Hepatocyte (in vitro differentiated cells): ENCODE measurements around the gene SLC9B2. TPM values are rescaled to one million over a fixed set of nuclear protein-coding genes. Genes with fewer than 3 reads are reported as not detected.
"Not testable (repeated sequence)": the region's sequence is repeated elsewhere in the genome, so short reads cannot be mapped to it uniquely, and the experiment has no call there.

Source experiments
- DNase-seq: peaks from one replicate; pipeline ENCODE4 v3.0.0-alpha.2; 2016; ENCODE audit warnings: low spot score
- H2AFZ ChIP-seq: fragments of 200-600 bp; sonication (generic); 2 replicates; pipeline ENCODE4 v1.6.0; 2016; ENCODE audit warnings: antibody characterized with exemption, mild to moderate bottlenecking
- H3K27ac ChIP-seq: fragments of 200-600 bp; sonication (generic); 2 replicates; pipeline ENCODE4 v1.5.1; 2016; ENCODE audit warnings: mild to moderate bottlenecking
- H3K27me3 ChIP-seq: fragments of 200-600 bp; sonication (generic); 2 replicates; pipeline ENCODE4 v1.6.1; 2016
- H3K36me3 ChIP-seq: fragments of 200-600 bp; sonication (generic); replicated peaks from 2 replicates; pipeline ENCODE4 v1.5.1; 2016; ENCODE audit warnings: low read depth; ENCODE audit not compliant: insufficient read depth
- H3K4me1 ChIP-seq: fragments of 200-600 bp; sonication (generic); 2 replicates; pipeline ENCODE4 v1.5.1; 2016; ENCODE audit warnings: mild to moderate bottlenecking, moderate library complexity; ENCODE audit not compliant: insufficient read depth
- H3K4me2 ChIP-seq: fragments of 200-600 bp; sonication (generic); 2 replicates; pipeline ENCODE4 v1.6.0; 2016
- H3K4me3 ChIP-seq: fragments of 200-600 bp; sonication (generic); 2 replicates; pipeline ENCODE4 v1.5.1; 2016; ENCODE audit warnings: mild to moderate bottlenecking
- H3K79me2 ChIP-seq: fragments of 200-600 bp; sonication (generic); 2 replicates; pipeline ENCODE4 v1.6.0; 2017; ENCODE audit warnings: mild to moderate bottlenecking
- H3K9me2 ChIP-seq: fragments of 200-600 bp; sonication (generic); replicated peaks from 2 replicates; pipeline ENCODE4 v1.6.0; 2017; ENCODE audit warnings: mild to moderate bottlenecking; ENCODE audit not compliant: insufficient read depth
- H3K9me3 ChIP-seq: fragments of 200-600 bp; sonication (generic); 2 replicates; pipeline ENCODE4 v1.5.1; 2016; ENCODE audit warnings: low read depth, mild to moderate bottlenecking
- H4K20me1 ChIP-seq: fragments of 200-600 bp; sonication (generic); 2 replicates; pipeline ENCODE4 v1.6.0; 2016; ENCODE audit warnings: mild to moderate bottlenecking; ENCODE audit not compliant: insufficient read depth, poor library complexity, severe bottlenecking
- EZH2 ChIP-seq: fragments of 200-600 bp; sonication (generic); IDR thresholded peaks from 2 replicates; pipeline ENCODE4 v1.6.1; 2016; ENCODE audit warnings: antibody characterized with exemption, mild to moderate bottlenecking, borderline replicate concordance
- EZH2phosphoT487 ChIP-seq: fragments of 200-600 bp; sonication (generic); IDR thresholded peaks from one replicate; pipeline ENCODE4 v1.6.1; 2018; ENCODE audit warnings: antibody characterized with exemption, mild to moderate bottlenecking, low read depth, moderate library complexity; ENCODE audit not compliant: unreplicated experiment, severe bottlenecking
- WGBS: methylation state at CpG from one replicate; pipeline ENCODE4 v1.1.6; 2016; ENCODE audit warnings: low lambda C conversion rate; ENCODE audit errors: missing lambda C conversion rate; 5-methylcytosine and 5-hydroxymethylcytosine counted together
- polyA plus RNA-seq: library from polyadenylated mRNA; unstranded; fragments of >200 nt; fragmentation: Nextera tagmentation; extraction: Ambion mirVana; gene quantifications from 2 replicates; pipeline ENCODE4 v1.2.1, GENCODE V29; 2016
- total RNA-seq: library from RNA; depleted of rRNA; stranded (reverse); fragments of >200 nt; gene quantifications from 2 replicates; pipeline ENCODE4 v1.2.3, GENCODE V29; 2014
- TF ChIP-seq, protein P1 (sequence below): fragments of 200-600 bp; sonication (generic); IDR thresholded peaks from 2 replicates; pipeline ENCODE4 v1.5.1; 2016; ENCODE audit warnings: antibody characterized with exemption, mild to moderate bottlenecking; ENCODE audit not compliant: poor library complexity

SLC9B2 gene
- total and polyA plus RNA-seq, 2 experiments from 2014 or later: 13.8 to 20.5 TPM

DNA sequence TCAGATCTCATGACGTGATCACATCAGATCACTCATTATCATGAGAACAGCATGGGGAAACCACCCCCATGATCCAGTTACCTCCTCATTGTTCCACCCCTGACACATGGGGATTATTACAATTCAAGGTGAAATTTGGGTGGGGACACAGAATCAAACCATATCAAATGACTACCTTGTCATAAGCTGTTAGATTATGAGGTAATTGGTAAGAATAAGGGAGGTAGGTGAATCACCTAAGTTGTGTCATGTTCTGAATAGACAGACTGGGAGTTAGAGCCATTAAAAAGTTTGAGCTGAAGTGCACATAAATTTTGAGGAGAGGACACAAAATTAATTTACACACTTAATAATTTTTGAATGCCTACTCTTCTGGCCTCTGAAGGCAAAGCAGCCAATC, 81.8 kb downstream of the SLC9B2 start:
- no peak overlapping the region for H3K4me3 ChIP-seq
- no peaks in the 10 kb centered on the region for H3K36me3 ChIP-seq
- no peaks in the 10 kb centered on the region for H4K20me1 ChIP-seq
- no peaks in the 10 kb centered on the region for H3K9me3 ChIP-seq
- H2AFZ ChIP-seq: no peak overlapping the region
- H3K79me2 ChIP-seq: no peaks in the 10 kb centered on the region
- no peaks in the 10 kb centered on the region for H3K4me1 ChIP-seq
- no peak overlapping the region for H3K4me2 ChIP-seq
- no peaks in the 10 kb centered on the region for H3K27me3 ChIP-seq
- no peaks in the 10 kb centered on the region for H3K9me2 ChIP-seq
- H3K27ac ChIP-seq: no peak overlapping the region
- no peak for TF ChIP-seq EZH2phosphoT487
- no peak for TF ChIP-seq EZH2
- TF ChIP-seq, protein P1, sequence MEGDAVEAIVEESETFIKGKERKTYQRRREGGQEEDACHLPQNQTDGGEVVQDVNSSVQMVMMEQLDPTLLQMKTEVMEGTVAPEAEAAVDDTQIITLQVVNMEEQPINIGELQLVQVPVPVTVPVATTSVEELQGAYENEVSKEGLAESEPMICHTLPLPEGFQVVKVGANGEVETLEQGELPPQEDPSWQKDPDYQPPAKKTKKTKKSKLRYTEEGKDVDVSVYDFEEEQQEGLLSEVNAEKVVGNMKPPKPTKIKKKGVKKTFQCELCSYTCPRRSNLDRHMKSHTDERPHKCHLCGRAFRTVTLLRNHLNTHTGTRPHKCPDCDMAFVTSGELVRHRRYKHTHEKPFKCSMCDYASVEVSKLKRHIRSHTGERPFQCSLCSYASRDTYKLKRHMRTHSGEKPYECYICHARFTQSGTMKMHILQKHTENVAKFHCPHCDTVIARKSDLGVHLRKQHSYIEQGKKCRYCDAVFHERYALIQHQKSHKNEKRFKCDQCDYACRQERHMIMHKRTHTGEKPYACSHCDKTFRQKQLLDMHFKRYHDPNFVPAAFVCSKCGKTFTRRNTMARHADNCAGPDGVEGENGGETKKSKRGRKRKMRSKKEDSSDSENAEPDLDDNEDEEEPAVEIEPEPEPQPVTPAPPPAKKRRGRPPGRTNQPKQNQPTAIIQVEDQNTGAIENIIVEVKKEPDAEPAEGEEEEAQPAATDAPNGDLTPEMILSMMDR: no peak
- DNase-seq: no peak
- WGBS: 82% methylated on average over 1 of the region's 1 CpG

DNA sequence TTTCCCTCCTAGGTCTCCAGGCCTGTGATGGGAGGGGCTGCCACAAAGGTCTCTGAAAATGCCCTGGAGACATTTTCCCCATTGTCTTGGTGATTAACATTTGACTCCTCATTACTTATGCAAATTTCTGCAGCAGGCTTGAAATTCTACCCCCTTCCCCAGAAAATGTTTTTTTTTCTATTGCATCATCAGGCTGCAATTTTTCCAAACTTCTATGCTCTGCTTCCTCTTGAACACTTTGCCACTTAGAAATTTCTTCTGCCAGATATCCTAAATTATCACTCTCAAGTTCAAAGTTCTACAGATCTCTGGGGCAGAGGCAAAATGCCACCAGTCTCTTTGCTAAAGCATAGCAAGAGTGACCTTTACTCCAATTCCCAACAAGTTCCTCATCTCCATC, 82.6 kb downstream of the SLC9B2 start:
- not testable (repeated sequence) for H3K27me3 ChIP-seq, H3K27ac ChIP-seq, H3K4me2 ChIP-seq, DNase-seq, H3K9me2 ChIP-seq, H3K9me3 ChIP-seq, H3K36me3 ChIP-seq, H3K4me3 ChIP-seq, H3K4me1 ChIP-seq, H4K20me1 ChIP-seq, H3K79me2 ChIP-seq, H2AFZ ChIP-seq

GRCh38 chr4:102988429-102989020, 88.0 kb downstream of the SLC9B2 start:
- WGBS: 93% methylated on average over 1 of the region's 1 CpG
- no peaks in the 10 kb centered on the region for H3K4me1 ChIP-seq
- no peak overlapping the region for H3K27ac ChIP-seq
- no peaks in the 10 kb centered on the region for H3K27me3 ChIP-seq
- no peaks in the 10 kb centered on the region for H4K20me1 ChIP-seq
- DNase-seq: no peak
- H3K4me3 ChIP-seq: no peak overlapping the region
- H3K4me2 ChIP-seq: no peak overlapping the region
- H3K79me2 ChIP-seq: no peaks in the 10 kb centered on the region
- TF ChIP-seq, protein P1: no peak
- no peak for TF ChIP-seq EZH2
- TF ChIP-seq EZH2phosphoT487: no peak
- H3K9me2 ChIP-seq: no peaks in the 10 kb centered on the region
- H2AFZ ChIP-seq: no peak overlapping the region
- no peaks in the 10 kb centered on the region for H3K36me3 ChIP-seq
- H3K9me3 ChIP-seq: no peaks in the 10 kb centered on the region

DNA sequence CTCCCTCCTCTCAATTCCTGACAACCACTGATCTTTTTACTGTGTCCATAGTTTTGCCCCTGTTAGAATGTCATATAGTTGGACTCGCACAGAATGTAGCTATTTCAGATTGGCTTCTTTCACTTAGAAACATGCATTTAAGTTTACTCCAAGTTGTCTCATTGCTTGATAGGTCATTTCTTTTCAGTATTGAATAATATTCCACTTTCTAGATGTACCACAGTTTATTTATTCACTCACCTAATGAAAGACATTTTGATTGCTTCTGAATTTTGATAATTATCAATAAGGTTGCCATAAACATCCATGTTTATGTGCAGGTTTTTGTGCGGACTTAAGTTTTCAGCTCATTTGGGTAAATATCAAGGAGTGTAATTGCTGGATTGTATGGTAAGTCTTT, 95.6 kb downstream of the SLC9B2 start:
- H3K4me2 ChIP-seq: no peak overlapping the region
- H3K79me2 ChIP-seq: no peaks in the 10 kb centered on the region
- H3K9me3 ChIP-seq: no peaks in the 10 kb centered on the region
- H4K20me1 ChIP-seq: no peaks in the 10 kb centered on the region
- DNase-seq: no peak
- TF ChIP-seq EZH2phosphoT487 (no peak), EZH2 (no peak)
- TF ChIP-seq, protein P1: no peak
- no peaks in the 10 kb centered on the region for H3K9me2 ChIP-seq
- no peak overlapping the region for H3K4me3 ChIP-seq
- H3K27me3 ChIP-seq: no peaks in the 10 kb centered on the region
- WGBS: 95% methylated on average over 2 of the region's 2 CpGs
- no peaks in the 10 kb centered on the region for H3K4me1 ChIP-seq
- H2AFZ ChIP-seq: no peak overlapping the region
- no peak overlapping the region for H3K27ac ChIP-seq
- no peaks in the 10 kb centered on the region for H3K36me3 ChIP-seq

Other genes with a start within 250 kb of the SLC9B2 start
- gene UBE2D3, start 249.2 kb downstream of the SLC9B2 start, total RNA-seq: 418 and 434 TPM in 2 replicates
- 272 and 277 TPM in 2 replicates for gene UBE2D3, start 249.2 kb downstream of the SLC9B2 start, polyA plus RNA-seq
- 54.6 and 58.4 TPM in 2 replicates for gene CISD2, start 207.8 kb downstream of the SLC9B2 start, total RNA-seq
- 70.6 and 76.7 TPM in 2 replicates for gene CISD2, start 207.8 kb downstream of the SLC9B2 start, polyA plus RNA-seq
- not detected in 2 replicates for gene SLC9B1, start 57.1 kb downstream of the SLC9B2 start, total RNA-seq
- not detected in 2 replicates for gene SLC9B1, start 57.1 kb downstream of the SLC9B2 start, polyA plus RNA-seq
- gene BDH2, start 23.1 kb upstream of the SLC9B2 start, total RNA-seq: 118 and 137 TPM in 2 replicates
- gene BDH2, start 23.1 kb upstream of the SLC9B2 start, polyA plus RNA-seq: 84.2 and 86.4 TPM in 2 replicates
- 4.9 and 6.3 TPM in 2 replicates for gene CENPE, start 121.6 kb upstream of the SLC9B2 start, total RNA-seq
- 1.2 and 4.3 TPM in 2 replicates for gene CENPE, start 121.6 kb upstream of the SLC9B2 start, polyA plus RNA-seq